Measurements from ENCODE around the gene C2orf72.

Gene C2orf72

GRCh38 chr2:231041061-231041689 lies 3.9 kb downstream of the C2orf72 start:
- no peak for DNase-seq (ENCODE audit: low read depth in 2 of 3, low spot score in 2 of 3)

- no peak for DNase-seq (ENCODE audit: low read depth in 2 of 3, low spot score in 2 of 3)
Measured at GRCh38 chr2:231043796-231044195, 6.5 kb downstream of the C2orf72 start.

DNA sequence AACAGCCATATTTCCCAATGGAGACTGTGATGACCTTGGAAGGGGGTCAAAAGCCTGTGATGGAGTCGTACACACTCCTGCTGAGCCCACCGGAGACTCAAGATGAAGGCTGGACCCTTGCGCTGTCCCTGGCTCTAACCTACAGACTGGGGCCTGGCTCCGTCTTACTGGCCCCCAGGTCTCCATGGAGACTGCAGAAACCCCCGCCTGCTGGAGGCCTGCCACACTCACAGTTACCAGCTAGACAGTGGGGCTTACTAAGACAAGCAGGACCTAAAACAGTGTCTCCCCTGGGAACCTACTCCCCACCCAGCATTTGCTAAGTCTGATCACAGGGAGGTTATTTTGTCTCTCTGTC lies 9.6 kb downstream of the C2orf72 start:
- no peak for DNase-seq (ENCODE audit: low read depth in 2 of 3, low spot score in 2 of 3)

- no peak for DNase-seq (ENCODE audit: low read depth in 2 of 3, low spot score in 2 of 3)
Measured at GRCh38 chr2:231047274-231047922, 10.1 kb downstream of the C2orf72 start.

- no peak for DNase-seq (ENCODE audit: low read depth in 2 of 3, low spot score in 2 of 3)
Measured at GRCh38 chr2:231047923-231048915, 10.9 kb downstream of the C2orf72 start.

DNA sequence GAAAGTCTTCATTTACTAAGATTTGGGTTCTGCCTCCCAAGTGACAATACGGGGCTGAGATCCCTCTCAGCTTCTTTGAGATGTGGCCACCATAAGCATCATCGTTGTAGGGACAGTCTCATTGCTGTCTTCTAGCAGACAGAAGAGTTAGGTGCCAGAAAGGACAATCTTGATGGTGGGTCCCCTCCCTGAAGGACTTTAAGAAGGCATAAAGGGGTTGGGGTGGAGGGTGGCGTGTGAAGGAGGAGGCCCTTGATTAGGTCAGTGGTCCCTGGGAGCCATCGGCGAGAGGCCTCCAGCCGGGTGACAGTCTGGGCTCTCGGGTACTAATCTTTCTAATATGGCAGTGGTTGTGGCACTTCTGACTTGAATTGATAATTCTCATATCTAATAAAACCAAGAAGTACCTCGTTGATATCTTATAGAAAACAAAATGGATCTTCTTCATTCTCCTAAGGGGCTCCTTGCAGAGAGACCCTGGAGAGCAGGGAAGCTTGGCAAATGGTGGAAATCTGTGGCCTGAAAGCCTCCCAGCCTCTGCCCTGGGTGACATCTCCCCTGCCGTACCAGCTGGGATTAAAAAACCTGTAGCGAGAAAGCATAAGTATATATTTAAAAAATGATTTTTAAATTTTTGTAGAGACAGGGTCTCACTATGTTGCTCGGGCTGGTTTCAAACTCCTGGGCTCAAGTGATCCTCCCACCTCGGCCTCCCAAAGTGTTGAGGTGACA lies 12.1 kb downstream of the C2orf72 start:
- no peak for DNase-seq (ENCODE audit: low read depth in 2 of 3, low spot score in 2 of 3)

GRCh38 chr2:231050018-231050901 lies 12.9 kb downstream of the C2orf72 start:
- no peak for DNase-seq (ENCODE audit: low read depth in 2 of 3, low spot score in 2 of 3)

GRCh38 chr2:231051116-231051515 lies 13.8 kb downstream of the C2orf72 start:
- DNase-seq (ENCODE audit: low read depth in 2 of 3, low spot score in 2 of 3) = no peak

GRCh38 chr2:231052494-231053451 lies 15.4 kb downstream of the C2orf72 start:
- peak; percentile 62 to 71 (median 63) for DNase-seq (ENCODE audit: low read depth in 2 of 3, low spot score in 2 of 3)

DNA sequence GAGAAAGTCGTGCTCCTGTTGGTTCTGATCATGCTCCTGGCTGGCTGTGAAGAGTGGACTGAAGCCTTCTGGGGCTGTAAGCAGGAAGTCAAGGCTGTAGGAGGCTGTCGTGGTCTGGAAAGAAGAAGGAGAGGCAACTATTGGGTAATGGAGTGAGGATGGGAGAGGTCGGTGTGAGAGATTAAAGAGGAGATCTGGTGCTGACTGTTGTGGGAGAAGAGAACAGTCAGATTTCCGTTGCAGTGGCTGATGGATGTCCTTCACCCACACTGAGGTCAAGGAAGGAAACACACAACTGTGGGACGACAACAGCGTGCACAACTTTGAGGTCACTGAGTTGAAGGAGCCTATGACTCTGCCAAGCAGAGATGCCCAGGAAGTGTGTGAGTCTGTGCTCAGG lies 16.5 kb downstream of the C2orf72 start:
- DNase-seq (ENCODE audit: low read depth in 2 of 3, low spot score in 2 of 3) = no peak

GRCh38 chr2:231056453-231057416 lies 19.4 kb downstream of the C2orf72 start, which contains the start of gene PSMD1:
Gene PSMD1 (plus strand): TSS chr2:231056867. CDS start chr2:231057026, 159 bp downstream.
- peak; percentile 81 to 92 (median 83) for DNase-seq (ENCODE audit: low read depth in 2 of 3, low spot score in 2 of 3)

- DNase-seq (ENCODE audit: low read depth in 2 of 3, low spot score in 2 of 3) = no peak
Measured at GRCh38 chr2:231057590-231057989, 20.3 kb downstream of the C2orf72 start.

DNA sequence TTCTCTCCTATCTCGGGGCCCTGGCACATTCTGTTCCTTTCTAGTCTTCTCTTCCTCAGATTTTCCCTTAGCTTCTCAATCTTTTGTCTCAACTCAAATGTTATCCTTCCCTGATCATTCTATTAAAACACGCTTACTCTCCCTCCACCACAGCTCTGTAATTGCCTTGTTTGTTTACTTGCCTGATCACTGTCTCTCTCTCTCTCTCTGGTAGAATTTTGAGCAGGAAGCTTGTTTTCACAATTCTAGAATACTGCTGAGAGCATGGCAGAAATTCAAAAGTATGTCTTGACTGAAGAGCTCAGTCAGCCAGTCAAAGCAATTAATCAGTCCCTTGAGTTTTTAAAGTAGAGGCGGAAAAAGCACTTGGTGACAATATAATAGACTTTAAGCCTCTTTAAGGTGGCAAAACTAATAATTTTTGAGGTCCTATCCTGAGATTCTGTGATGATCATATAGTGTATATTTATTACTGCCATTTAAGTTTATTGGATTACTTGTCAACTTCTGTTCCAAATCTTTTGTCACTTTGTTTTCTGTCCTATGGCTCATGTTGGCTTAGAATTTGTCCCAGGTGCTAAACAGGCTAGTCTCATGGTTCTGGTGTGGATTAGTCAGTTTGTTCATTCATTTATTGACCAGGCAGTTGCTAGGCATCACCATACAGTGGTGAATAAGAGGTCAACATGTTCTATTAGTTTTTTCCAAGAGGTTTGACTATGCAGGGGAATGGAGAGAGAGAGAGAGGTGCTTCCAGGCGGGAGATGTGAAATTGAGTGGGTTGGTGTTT lies 21.6 kb downstream of the C2orf72 start:
- DNase-seq (ENCODE audit: low read depth in 2 of 3, low spot score in 2 of 3) = no peak

GRCh38 chr2:231059756-231060155 lies 22.4 kb downstream of the C2orf72 start:
- DNase-seq (ENCODE audit: low read depth in 2 of 3, low spot score in 2 of 3) = no peak

DNA sequence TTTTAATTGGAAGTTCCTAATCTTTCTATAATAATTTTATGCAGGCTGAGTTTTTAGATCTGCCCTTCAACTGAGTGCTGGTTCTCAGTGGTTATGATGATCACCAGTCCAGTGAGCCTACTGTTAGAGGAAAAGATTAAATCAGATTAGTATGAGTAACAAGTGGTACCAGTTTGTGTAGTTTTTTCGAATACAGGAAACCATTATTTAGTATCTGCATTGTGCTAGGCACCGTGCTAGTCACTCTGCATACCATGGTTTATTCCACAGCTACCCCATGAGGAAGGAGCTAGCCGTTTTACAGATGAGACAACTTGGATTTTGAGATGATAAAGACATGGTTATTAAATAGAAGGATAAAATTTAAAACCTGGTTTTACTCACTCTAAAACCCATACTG lies 25.5 kb downstream of the C2orf72 start:
- no peak for DNase-seq (ENCODE audit: low read depth in 2 of 3, low spot score in 2 of 3)

GRCh38 chr2:231063347-231063746 lies 26.0 kb downstream of the C2orf72 start:
- DNase-seq (ENCODE audit: low read depth in 2 of 3, low spot score in 2 of 3) = no peak

DNA sequence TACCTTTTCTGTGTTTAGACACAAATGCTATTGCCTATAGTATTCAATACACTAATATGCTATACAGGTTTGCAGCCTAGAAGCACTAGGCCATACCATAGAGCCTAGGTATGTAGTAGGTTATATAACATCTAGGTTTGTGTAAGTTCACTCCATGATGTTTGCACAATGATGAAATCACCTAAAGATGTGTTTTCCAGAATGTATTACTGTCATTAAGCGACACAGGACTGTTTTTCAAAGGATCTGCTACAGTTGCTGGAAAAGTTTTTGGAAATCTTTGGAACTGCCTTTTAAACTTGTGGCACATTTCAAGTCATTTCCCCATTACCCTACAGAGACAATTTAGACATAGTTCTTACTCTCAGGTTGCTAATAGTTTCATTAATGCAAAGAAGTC lies 28.6 kb downstream of the C2orf72 start:
- DNase-seq (ENCODE audit: low read depth in 2 of 3, low spot score in 2 of 3) = no peak
